Astrocyte of the cerebellum (primary cell): Measurements from ENCODE around the gene SGCG.
"Not testable (repeated sequence)": the region's sequence is repeated elsewhere in the genome, so short reads cannot be mapped to it uniquely, and the experiment has no call there.

Experiments
- DNase-seq: peaks from one replicate; pipeline ENCODE4 v3.0.0-alpha.2; 2011; ENCODE audit warnings: low read depth
- H3K4me3 ChIP-seq: 2 replicates; pipeline ENCODE4 v1.5.1; 2011; ENCODE audit warnings: mild to moderate bottlenecking, low read depth, low read length, moderate library complexity
- in situ Hi-C: cut with HindIII; loops from 2 replicates; pipeline ENCODE4 v1.10.0; 2017; ENCODE audit warnings: low sequenced_read_pairs
- TF ChIP-seq, protein P1 (sequence below): IDR thresholded peaks from 2 replicates; pipeline ENCODE4 v1.5.1; 2012; ENCODE audit warnings: low read length, low read depth, moderate library complexity, mild to moderate bottlenecking; ENCODE audit errors: missing control alignments

SGCG gene, protein sequence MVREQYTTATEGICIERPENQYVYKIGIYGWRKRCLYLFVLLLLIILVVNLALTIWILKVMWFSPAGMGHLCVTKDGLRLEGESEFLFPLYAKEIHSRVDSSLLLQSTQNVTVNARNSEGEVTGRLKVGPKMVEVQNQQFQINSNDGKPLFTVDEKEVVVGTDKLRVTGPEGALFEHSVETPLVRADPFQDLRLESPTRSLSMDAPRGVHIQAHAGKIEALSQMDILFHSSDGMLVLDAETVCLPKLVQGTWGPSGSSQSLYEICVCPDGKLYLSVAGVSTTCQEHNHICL

DNA sequence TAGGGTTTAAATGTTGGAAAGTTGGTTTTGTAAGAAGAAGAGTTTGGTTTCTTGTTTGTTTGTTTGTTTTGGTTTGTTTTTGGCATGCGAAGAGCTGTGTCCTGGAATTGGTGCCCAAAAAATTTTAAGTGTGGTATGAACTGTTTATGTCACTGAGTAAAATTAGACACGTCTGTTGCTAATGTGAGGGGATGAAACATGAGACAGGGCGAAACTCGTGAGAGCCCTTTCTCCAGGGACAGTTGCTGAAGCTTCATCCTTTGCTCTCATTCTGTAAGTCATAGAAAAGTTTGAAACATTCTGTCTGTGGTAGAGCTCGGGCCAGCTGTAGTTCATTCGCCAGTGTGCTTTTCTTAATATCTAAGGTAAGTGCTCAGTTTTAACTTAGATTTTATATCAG lies at the start of gene SGCG:
SGCG (plus strand) TSS at position 269 of the 400 bp plus-strand sequence. CDS start 22,716 bp downstream, outside the sequence.
- TF ChIP-seq, protein P1, sequence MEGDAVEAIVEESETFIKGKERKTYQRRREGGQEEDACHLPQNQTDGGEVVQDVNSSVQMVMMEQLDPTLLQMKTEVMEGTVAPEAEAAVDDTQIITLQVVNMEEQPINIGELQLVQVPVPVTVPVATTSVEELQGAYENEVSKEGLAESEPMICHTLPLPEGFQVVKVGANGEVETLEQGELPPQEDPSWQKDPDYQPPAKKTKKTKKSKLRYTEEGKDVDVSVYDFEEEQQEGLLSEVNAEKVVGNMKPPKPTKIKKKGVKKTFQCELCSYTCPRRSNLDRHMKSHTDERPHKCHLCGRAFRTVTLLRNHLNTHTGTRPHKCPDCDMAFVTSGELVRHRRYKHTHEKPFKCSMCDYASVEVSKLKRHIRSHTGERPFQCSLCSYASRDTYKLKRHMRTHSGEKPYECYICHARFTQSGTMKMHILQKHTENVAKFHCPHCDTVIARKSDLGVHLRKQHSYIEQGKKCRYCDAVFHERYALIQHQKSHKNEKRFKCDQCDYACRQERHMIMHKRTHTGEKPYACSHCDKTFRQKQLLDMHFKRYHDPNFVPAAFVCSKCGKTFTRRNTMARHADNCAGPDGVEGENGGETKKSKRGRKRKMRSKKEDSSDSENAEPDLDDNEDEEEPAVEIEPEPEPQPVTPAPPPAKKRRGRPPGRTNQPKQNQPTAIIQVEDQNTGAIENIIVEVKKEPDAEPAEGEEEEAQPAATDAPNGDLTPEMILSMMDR, result no peak
- in situ Hi-C loops, result no loop called here
- no peak for DNase-seq
- no peak within 1 kb of the TSS for H3K4me3 ChIP-seq

DNA sequence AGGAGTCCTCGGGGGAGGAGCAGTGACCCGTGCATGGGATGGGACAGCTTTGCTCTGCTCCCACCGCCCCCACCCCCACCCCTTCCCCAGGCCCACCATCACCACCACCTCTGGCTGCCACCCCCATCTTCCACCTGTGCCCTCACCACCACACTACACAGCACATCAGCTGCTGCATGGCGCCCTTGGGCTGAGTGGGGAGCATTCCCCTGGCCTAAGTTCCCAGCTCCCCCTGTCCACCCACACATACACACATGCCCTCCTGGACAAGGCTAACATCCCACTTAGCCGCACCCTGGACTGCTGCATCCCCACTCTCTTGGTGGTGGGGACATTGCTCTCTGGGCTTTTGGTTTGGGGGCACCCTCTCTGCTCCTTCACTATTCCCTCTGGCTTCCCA lies 46.2 kb upstream of the SGCG start:
- TF ChIP-seq, protein P1, result no peak
- in situ Hi-C loops, result no loop called here
- no peak overlapping the region for H3K4me3 ChIP-seq
- no peak for DNase-seq

DNA sequence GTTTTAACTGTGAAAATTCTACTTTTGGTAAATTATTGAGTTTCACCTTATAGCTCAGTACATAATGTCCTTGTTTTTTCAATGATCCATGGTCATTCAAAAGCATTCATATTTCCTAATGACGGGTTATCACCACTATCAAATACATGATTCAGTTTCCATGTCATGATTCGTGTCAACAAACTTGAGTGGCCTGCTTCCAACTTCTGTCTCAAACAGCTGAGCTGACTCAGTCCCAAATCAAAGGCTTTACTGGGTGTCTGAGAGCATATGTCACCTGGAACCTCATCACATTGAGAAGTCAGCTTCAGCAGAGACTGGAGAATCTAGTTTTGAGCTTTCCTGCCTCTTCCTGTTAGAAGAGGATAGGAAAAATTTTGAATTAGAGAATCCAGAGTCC lies 40.3 kb upstream of the SGCG start:
- TF ChIP-seq, protein P1, result no peak
- no peak overlapping the region for H3K4me3 ChIP-seq
- in situ Hi-C loops, result no loop called here
- DNase-seq, result no peak

DNA sequence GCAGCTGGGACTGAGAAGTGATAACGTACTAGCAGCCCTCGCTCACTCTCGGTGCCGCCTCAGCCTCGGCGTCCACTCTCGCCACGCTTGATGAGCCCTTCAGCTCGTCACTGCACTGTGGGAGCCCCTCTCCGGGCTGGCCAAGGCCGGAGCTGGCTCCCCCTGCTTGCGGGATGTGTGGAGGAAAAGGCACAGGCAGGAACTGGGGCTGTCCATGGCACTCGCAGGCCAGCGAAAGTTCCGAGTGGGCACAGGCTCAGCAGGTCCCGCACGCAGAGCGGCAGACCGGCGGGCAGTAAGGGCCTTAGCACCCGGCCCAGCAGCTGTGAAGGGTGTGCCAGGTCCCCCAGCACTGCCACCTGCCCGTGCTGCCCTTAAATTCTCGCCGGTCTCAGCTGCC lies 38.8 kb upstream of the SGCG start:
- TF ChIP-seq, protein P1, result no peak
- DNase-seq, result no peak
- in situ Hi-C loops, result no loop called here
- H3K4me3 ChIP-seq, result no peak overlapping the region

DNA sequence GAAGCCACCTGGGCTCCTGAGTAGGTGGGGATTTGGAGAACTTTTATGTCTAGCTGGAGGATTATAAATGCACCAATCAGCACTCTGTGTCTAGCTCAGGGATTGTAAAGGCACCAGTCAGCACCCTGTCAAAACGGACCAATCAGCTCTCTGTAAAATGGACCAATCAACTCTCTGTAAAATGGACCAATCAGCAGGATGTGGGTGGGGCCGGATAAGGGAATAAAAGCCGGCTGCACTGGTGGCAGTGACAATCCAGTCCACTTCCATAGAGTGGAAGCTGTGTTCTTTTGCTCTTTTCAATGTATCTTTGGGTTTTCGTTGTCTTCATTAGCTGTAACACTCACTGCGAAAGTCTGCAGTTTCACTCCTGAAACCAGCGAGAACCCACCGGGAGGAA lies 38.2 kb upstream of the SGCG start:
- DNase-seq, in situ Hi-C loops, H3K4me3 ChIP-seq: not testable (repeated sequence)

DNA sequence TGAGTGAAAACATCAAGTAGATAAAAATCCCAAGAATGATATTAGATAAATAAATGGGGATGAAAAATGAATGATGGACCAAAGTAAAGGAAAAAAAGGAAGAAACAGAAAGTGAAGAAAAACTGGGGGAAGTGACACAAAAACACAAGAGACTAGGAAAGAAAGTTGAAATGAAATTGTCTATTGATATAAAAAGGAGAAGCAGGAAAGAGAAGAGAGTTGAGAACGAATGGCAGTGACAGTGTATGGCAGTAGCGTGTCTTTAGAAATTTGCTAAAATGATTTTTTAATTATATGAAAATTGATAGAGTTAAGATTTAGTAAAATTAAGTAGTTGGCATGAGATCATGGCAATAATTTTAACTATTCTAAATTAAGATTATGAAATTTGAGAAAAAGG lies 36.3 kb upstream of the SGCG start:
- TF ChIP-seq, protein P1, result no peak
- in situ Hi-C loops, result no loop called here
- H3K4me3 ChIP-seq, result no peak overlapping the region
- DNase-seq, result no peak

DNA sequence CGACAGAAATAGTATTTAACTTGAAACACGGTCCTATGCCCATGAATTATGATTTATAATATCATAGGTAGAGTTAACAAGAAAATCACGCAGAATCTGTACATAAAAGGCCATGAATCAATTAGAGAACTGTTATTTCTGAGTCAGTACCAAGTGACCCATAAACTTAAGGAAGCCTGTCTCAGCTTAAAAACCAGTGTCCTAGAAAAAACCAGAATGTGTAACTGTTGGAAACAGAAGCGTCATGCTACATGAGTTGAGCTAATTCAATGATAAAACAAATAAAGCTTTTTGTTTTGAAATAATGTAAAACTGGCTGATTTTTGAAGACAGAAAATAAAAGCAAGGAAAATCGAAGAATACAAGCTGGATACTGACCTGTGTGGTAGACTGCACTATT lies 34.8 kb upstream of the SGCG start:
- in situ Hi-C loops, result no loop called here
- H3K4me3 ChIP-seq, result no peak overlapping the region
- TF ChIP-seq, protein P1, result no peak
- no peak for DNase-seq
